ENCODE data around the gene MRPL14. TPM values are rescaled to one million over a fixed set of nuclear protein-coding genes. Genes with fewer than 3 reads are reported as not detected.
A peak's percentile ranks its signal among the peaks of the same experiment; 100 is the strongest.

The MRPL14 gene
- total and polyA plus RNA-seq, 4 donors: 24.6 to 40.3 (median 32.0) TPM

DNA sequence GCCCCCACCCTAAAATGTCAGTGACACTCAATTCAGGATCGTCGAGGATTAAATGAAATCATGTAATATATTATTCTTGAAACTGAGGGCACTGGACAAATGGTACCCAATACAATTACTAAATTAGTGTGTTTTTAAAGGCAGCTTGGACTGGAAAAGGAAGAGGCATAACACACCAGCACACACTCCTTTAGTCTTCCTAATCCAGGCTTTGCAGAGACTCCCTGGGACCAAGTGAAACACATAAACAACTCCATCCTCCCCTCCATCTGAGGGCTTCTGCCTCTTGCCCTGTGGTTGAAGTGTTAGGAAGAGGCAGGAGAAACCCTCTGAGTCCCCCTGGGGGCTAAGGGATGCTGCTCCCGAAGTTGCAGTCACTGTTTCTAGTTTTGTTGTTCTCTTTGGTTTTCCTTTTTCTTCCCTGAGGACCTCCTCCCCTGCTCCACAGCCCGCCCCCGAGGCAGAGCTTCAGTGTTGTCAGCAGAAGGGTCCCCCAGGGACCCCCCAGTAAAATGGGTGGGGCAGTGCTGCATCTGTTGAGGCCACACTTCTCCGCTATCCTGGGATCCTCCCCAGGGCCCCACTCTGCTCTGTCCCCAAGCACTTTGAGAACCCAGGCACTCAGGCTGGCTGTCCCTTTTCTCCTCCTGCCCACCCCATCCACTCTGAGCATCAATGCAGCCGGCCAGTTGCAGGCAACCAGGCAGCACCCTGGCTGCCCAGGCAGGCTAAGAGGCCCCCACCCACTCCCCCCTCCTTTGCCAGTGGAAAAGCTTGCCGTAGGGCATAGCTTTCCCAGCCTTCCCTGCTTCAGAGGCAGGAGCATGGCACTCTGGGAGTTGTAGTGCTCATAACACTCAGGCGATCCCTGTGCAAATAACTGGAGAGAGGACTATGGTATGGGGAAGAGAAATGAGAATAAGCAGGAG, 6.0 kb upstream of the MRPL14 start:
- no peak overlapping the region for H3K4me3 ChIP-seq (ENCODE audit: low read length in 2 of 2)
- no peaks in the 10 kb centered on the region for H3K27me3 ChIP-seq (ENCODE audit: control insufficient read depth in 1 of 2, insufficient read depth in 2 of 2, low read length in 1 of 2)
- ATAC-seq (ENCODE audit: low FRiP score): peak; percentile 74
- intact Hi-C loops (cut with DNase I): no loop called here
- no peaks in the 10 kb centered on the region for H3K36me3 ChIP-seq (ENCODE audit: control insufficient read depth in 1 of 2, insufficient read depth in 2 of 2, low read length in 1 of 2)
- DNase-seq: peak in 1 of 2 donors; percentile 60
- no peak overlapping the region for H3K27ac ChIP-seq (ENCODE audit: low read depth in 1 of 2, low read length in 2 of 2)
- no peaks in the 10 kb centered on the region for H3K9me3 ChIP-seq (ENCODE audit: control insufficient read depth, low read length)
- H3K4me1 ChIP-seq (ENCODE audit: control insufficient read depth in 1 of 2, insufficient read depth in 2 of 2, low read length in 2 of 2): no peaks in the 10 kb centered on the region
- 27 to 32% methylated on average over 9 of the region's 9 CpGs for WGBS, 2 donors

DNA sequence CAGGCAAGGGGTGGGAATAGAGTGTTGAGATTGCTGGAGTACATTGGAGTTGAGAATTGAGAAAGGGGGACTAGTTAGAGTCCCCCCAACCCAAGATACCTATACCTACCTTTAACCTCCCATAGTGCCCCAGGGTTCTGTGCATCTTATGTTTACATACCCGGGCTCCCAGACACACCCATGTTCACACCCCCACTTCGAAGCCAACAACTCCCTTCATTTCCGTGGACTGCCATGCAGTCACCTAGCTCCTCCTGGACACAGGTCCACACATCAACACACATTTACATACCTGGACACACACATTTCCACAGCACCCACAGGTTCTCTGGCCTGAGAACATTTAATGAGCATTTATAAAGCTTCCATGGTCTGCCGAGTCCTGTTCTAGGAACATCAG, 5.2 kb upstream of the MRPL14 start:
- Histone ChIP-seq H3K9me3 (ENCODE audit: control insufficient read depth, low read length) (no peaks in the 10 kb centered on the region), H3K27me3 (ENCODE audit: control insufficient read depth in 1 of 2, insufficient read depth in 2 of 2, low read length in 1 of 2) (no peaks in the 10 kb centered on the region), H3K27ac (ENCODE audit: low read depth in 1 of 2, low read length in 2 of 2) (no peak overlapping the region), H3K36me3 (ENCODE audit: control insufficient read depth in 1 of 2, insufficient read depth in 2 of 2, low read length in 1 of 2) (no peaks in the 10 kb centered on the region), H3K4me3 (ENCODE audit: low read length in 2 of 2) (no peak overlapping the region), H3K4me1 (ENCODE audit: control insufficient read depth in 1 of 2, insufficient read depth in 2 of 2, low read length in 2 of 2) (no peaks in the 10 kb centered on the region)
- DNase-seq (no peak), ATAC-seq (ENCODE audit: low FRiP score) (no peak)
- intact Hi-C loops (cut with DNase I): no loop called here
- 83 to 90% methylated on average over 4 of the region's 4 CpGs for WGBS, 2 donors

DNA sequence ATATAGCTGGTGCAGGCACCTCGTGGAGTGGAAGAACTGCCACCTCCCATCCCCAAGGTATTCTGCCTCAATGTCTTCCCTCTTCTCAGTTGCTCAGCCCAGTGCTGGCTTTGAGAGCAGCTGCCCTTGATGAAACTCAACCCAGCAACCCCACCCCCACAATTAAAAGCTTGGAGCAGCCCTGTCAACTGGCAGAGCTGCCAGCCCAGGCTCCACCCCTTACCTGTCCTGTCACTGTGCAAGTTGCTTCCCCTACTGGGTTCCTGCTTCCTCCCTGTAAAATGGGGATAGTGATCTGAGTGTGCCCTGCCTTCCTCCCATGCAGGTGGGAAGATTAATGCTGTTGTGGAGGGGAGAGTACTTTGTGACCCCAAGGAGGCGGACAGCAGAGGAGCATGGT, 4.6 kb upstream of the MRPL14 start:
- no peaks in the 10 kb centered on the region for H3K36me3 ChIP-seq (ENCODE audit: control insufficient read depth in 1 of 2, insufficient read depth in 2 of 2, low read length in 1 of 2)
- ATAC-seq (ENCODE audit: low FRiP score) (no peak), DNase-seq (no peak)
- WGBS, 2 donors: 73 to 78% methylated on average over 2 of the region's 2 CpGs
- H3K27ac ChIP-seq (ENCODE audit: low read depth in 1 of 2, low read length in 2 of 2): no peak overlapping the region
- H3K4me1 ChIP-seq (ENCODE audit: control insufficient read depth in 1 of 2, insufficient read depth in 2 of 2, low read length in 2 of 2): no peaks in the 10 kb centered on the region
- intact Hi-C loops (cut with DNase I): no loop called here
- H3K4me3 ChIP-seq (ENCODE audit: low read length in 2 of 2): no peak overlapping the region
- no peaks in the 10 kb centered on the region for H3K9me3 ChIP-seq (ENCODE audit: control insufficient read depth, low read length)
- no peaks in the 10 kb centered on the region for H3K27me3 ChIP-seq (ENCODE audit: control insufficient read depth in 1 of 2, insufficient read depth in 2 of 2, low read length in 1 of 2)

DNA sequence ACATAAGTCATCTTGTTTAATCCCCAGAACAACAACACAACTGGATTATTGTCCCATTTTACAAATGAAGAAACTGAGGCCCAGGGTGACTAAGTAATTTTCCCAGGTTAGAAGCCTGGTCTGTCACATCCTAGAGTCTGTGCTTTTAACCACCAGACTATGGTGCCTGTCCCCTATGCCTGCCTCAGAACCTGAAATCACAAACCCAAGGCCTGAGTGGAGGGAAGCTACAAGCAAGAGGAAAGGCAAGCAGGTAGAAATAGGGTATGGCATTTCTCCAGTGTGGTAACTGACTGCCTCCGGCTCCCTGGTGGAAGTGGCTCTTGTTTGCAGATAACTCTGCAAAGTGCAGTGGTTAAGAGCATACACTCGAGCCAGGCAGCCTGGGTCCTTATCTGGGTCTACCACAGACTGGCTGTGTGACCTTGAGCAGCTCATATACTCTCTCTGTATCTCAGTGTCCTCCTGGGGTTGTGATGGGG, 2.6 kb upstream of the MRPL14 start:
- H3K27me3 ChIP-seq (ENCODE audit: control insufficient read depth in 1 of 2, insufficient read depth in 2 of 2, low read length in 1 of 2): no peaks in the 10 kb centered on the region
- H3K27ac ChIP-seq (ENCODE audit: low read depth in 1 of 2, low read length in 2 of 2): no peak overlapping the region
- no peaks in the 10 kb centered on the region for H3K4me1 ChIP-seq (ENCODE audit: control insufficient read depth in 1 of 2, insufficient read depth in 2 of 2, low read length in 2 of 2)
- H3K36me3 ChIP-seq (ENCODE audit: control insufficient read depth in 1 of 2, insufficient read depth in 2 of 2, low read length in 1 of 2): no peaks in the 10 kb centered on the region
- 77 to 81% methylated on average over 2 of the region's 2 CpGs for WGBS, 2 donors
- DNase-seq: no peak
- H3K9me3 ChIP-seq (ENCODE audit: control insufficient read depth, low read length): no peaks in the 10 kb centered on the region
- ATAC-seq (ENCODE audit: low FRiP score): no peak
- no peak overlapping the region for H3K4me3 ChIP-seq (ENCODE audit: low read length in 2 of 2)
- intact Hi-C loops (cut with DNase I): no loop called here

DNA sequence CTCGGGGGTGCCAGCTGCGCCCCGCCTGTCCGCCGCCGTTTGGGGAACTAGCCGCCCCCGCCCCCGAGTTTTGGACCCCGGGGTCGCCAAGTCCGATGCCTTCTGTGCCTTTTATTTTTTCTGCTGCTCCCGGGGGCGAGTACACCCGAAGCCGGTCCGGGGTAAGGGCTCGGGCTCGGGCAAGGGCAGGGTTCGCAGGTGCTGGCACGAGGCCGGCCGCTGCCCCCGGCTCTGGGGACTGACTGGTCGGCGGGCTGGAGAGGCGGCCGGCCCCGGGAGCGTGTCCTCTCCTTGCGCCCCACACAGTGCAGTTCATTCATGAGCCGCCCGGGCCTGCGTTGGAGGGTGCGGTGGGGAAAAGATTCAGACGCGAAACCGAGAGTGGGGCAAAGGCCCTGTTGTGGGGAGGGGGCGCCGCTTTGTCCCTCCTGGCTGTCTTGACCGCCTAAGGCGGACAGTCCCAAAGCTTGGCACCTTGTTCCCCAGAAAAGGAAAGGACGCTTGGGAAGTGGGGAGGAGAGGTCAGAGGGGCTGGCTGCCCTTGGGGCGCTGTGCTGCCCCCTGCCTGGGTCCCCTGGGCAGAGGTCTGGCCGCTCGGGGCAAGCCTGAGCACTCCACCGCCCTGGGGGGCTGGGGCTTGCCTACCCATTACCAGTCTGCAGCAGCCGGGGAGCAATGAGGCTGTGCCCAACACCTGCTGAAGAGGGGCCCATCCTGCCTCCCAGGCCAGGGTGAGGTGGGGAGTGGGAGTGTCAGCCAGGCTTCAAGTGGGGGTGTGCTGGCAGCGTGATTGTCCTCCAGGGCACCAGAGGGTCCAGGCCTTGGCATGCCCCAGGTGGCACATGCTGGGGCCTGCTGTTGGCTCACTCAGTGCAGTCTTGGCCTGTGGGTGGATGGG, 1.0 kb upstream of the MRPL14 start:
- Histone ChIP-seq H3K27ac (ENCODE audit: low read depth in 1 of 2, low read length in 2 of 2) (no peak overlapping the region), H3K4me3 (ENCODE audit: low read length in 2 of 2) (peak overlapping the region; percentile 95 to 98), H3K27me3 (ENCODE audit: control insufficient read depth in 1 of 2, insufficient read depth in 2 of 2, low read length in 1 of 2) (no peaks in the 10 kb centered on the region), H3K9me3 (ENCODE audit: control insufficient read depth, low read length) (no peaks in the 10 kb centered on the region), H3K36me3 (ENCODE audit: control insufficient read depth in 1 of 2, insufficient read depth in 2 of 2, low read length in 1 of 2) (no peaks in the 10 kb centered on the region), H3K4me1 (ENCODE audit: control insufficient read depth in 1 of 2, insufficient read depth in 2 of 2, low read length in 2 of 2) (no peaks in the 10 kb centered on the region)
- intact Hi-C loops (cut with DNase I): no loop called here
- DNase-seq (peak; percentile 64 to 84), ATAC-seq (ENCODE audit: low FRiP score) (peak; percentile 71)
- 6% methylated on average over 47 to 49 of the region's 49 CpGs for WGBS, 2 donors

DNA sequence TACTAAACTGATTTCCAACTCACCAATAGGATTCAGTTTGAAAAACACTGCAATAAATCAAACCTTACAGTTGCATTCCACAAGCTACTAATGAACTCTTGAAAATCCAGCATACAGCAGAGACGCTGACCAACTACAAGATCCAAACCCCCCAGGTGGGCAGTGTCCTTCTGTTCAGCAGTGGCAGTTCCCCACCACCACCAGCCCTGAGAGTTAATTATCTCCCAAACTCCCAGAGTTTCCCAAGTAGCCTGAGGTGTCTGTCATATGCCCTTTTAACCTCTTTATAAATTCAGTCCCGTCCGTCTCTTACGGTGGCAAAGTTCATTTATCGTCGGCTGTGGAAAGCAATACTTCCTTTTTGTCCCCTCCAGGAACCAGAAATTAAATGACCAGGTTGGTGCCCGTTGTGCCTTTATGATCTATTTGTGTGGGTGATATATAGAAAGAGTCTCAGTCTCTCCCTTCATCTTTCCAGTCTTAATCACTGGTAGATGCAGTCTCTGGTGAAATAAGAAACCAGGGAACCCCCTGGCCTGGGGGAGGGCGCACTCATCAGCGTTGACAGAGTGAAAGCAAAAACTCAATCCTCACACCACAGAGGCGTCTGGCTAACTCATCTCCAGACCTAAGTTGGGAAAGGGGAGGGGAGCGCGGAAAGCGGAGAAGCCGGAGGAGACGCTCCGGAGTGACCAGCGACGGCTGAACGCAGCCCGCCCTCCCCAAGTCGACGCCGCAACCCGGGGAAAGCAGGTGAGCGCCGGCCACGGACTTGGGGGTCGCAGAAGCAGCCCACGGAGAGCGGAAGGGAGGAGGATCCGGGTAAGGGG, 717 bp downstream of the MRPL14 start:
- H3K4me3 ChIP-seq (ENCODE audit: low read length in 2 of 2): peak overlapping the region; percentile 98 to 99
- peak; percentile 72 to 86 for DNase-seq
- ATAC-seq (ENCODE audit: low FRiP score): peak; percentile 62
- H3K9me3 ChIP-seq (ENCODE audit: control insufficient read depth, low read length): no peaks in the 10 kb centered on the region
- H3K36me3 ChIP-seq (ENCODE audit: control insufficient read depth in 1 of 2, insufficient read depth in 2 of 2, low read length in 1 of 2): no peaks in the 10 kb centered on the region
- H3K27ac ChIP-seq (ENCODE audit: low read depth in 1 of 2, low read length in 2 of 2): no peak overlapping the region
- no peaks in the 10 kb centered on the region for H3K27me3 ChIP-seq (ENCODE audit: control insufficient read depth in 1 of 2, insufficient read depth in 2 of 2, low read length in 1 of 2)
- 1 to 2% methylated on average over 27 to 31 of the region's 31 CpGs for WGBS, 2 donors
- H3K4me1 ChIP-seq (ENCODE audit: control insufficient read depth in 1 of 2, insufficient read depth in 2 of 2, low read length in 2 of 2): no peaks in the 10 kb centered on the region
- intact Hi-C loops (cut with DNase I): no loop called here

DNA sequence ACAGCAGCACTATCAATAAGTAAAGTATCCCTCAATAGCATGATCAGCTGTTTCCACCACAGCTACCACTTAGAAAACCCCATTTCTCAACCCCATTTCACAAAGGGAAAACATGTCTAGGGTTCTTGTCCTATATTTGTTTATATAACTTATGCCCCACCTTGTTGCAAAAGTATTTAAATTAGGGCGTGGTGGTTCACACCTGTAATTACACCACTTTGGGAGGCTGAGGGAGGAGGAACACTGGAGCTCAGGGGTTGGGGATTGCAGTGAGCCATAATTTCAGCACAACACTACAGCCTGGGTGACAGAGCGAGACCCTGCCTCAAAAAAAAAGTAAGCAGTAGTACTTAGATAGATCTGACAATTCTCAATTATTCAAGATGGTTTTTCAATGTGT, 3.7 kb downstream of the MRPL14 start:
- Histone ChIP-seq H3K4me3 (ENCODE audit: low read length in 2 of 2) (no peak overlapping the region), H3K36me3 (ENCODE audit: control insufficient read depth in 1 of 2, insufficient read depth in 2 of 2, low read length in 1 of 2) (no peaks in the 10 kb centered on the region), H3K9me3 (ENCODE audit: control insufficient read depth, low read length) (no peaks in the 10 kb centered on the region), H3K4me1 (ENCODE audit: control insufficient read depth in 1 of 2, insufficient read depth in 2 of 2, low read length in 2 of 2) (peaks cover 0 to 3% of the 10 kb centered on the region in 2 donors), H3K27ac (ENCODE audit: low read depth in 1 of 2, low read length in 2 of 2) (no peak overlapping the region), H3K27me3 (ENCODE audit: control insufficient read depth in 1 of 2, insufficient read depth in 2 of 2, low read length in 1 of 2) (no peaks in the 10 kb centered on the region)
- 92 to 95% methylated on average over 2 of the region's 2 CpGs for WGBS, 2 donors
- no peak for DNase-seq
- intact Hi-C loops (cut with DNase I): no loop called here
- ATAC-seq (ENCODE audit: low FRiP score): no peak

DNA sequence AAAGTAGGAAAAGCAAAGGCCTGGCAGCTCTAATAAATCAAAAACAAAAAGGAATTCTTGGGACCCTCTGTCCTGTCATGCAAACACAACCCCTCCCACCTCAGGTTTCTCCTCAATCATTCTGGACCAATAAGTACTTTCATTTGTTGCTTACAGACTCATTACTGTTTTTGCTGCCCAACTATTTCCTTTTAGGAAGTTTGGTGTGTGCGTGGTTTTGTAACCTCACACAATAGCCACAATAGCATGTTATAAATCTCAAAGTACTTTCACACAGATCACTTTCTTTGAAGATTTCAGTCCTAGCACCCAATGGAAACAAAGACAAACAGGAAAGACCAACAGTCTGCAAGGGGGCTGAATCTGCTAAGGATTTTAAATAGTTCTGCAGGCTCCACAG, 4.5 kb downstream of the MRPL14 start:
- Histone ChIP-seq H3K9me3 (ENCODE audit: control insufficient read depth, low read length) (no peaks in the 10 kb centered on the region), H3K4me3 (ENCODE audit: low read length in 2 of 2) (no peak overlapping the region), H3K36me3 (ENCODE audit: control insufficient read depth in 1 of 2, insufficient read depth in 2 of 2, low read length in 1 of 2) (no peaks in the 10 kb centered on the region), H3K4me1 (ENCODE audit: control insufficient read depth in 1 of 2, insufficient read depth in 2 of 2, low read length in 2 of 2) (peaks cover 0 to 3% of the 10 kb centered on the region in 2 donors), H3K27ac (ENCODE audit: low read depth in 1 of 2, low read length in 2 of 2) (no peak overlapping the region), H3K27me3 (ENCODE audit: control insufficient read depth in 1 of 2, insufficient read depth in 2 of 2, low read length in 1 of 2) (no peaks in the 10 kb centered on the region)
- DNase-seq (no peak), ATAC-seq (ENCODE audit: low FRiP score) (no peak)
- intact Hi-C loops (cut with DNase I): no loop called here
- WGBS, 2 donors: 46 to 59% methylated on average over 1 of the region's 1 CpG

All from aorta (tissue), 5 donors.